Heart left ventricle (tissue), 16 donors: ENCODE data around the gene EIPR1. TPM values are rescaled to one million over a fixed set of nuclear protein-coding genes. Genes with fewer than 3 reads are reported as not detected.

ENCODE experiments used
- ATAC-seq, 4 donors: fragments of 200-7000 bp; cut with Tn5 transposase; one replicate each; pipeline ENCODE4 v1.9.1; 2020 to 2022; ENCODE audit warnings: moderate library complexity in 4 of 4, mild to moderate bottlenecking in 3 of 4, moderate number of reproducible peaks in 1 of 4
- DNase-seq, 5 donors: peaks; one replicate each; pipeline ENCODE4 v3.0.0-alpha.2; 2020
- H3K27ac ChIP-seq, 12 donors: fragments of 200-600 bp; sonication (generic) in 4 of 12; one replicate each; pipeline versions ENCODE4 v1.5.0 to v1.8.0; 2016 to 2022; ENCODE audit warnings: mild to moderate bottlenecking in 2 of 12
- H3K27me3 ChIP-seq, 9 donors: fragments of 200-600 bp; sonication (generic) in 2 of 9; one replicate each; pipeline versions ENCODE4 v1.5.1 to v1.8.0; 2016 to 2022; ENCODE audit warnings: mild to moderate bottlenecking in 3 of 9
- H3K36me3 ChIP-seq, 9 donors: fragments of 200-600 bp; sonication (generic) in 2 of 9; one replicate each; pipeline versions ENCODE4 v1.5.0 to v1.8.0; 2018 to 2022; ENCODE audit warnings: mild to moderate bottlenecking in 2 of 9
- H3K4me1 ChIP-seq, 12 donors: fragments of 200-600 bp; sonication (generic) in 4 of 12; one replicate each; pipeline versions ENCODE4 v1.5.0 to v1.8.0; 2016 to 2022; ENCODE audit warnings: mild to moderate bottlenecking in 3 of 12
- H3K4me3 ChIP-seq, 12 donors: fragments of 200-600 bp; sonication (generic) in 4 of 12; one replicate each; pipeline versions ENCODE4 v1.5.0 to v1.8.0; 2017 to 2022; ENCODE audit warnings: mild to moderate bottlenecking in 9 of 12, moderate library complexity in 4 of 12
- H3K9me3 ChIP-seq, 12 donors: fragments of 200-600 bp; sonication (generic) in 4 of 12; one replicate each; pipeline versions ENCODE4 v1.5.0 to v1.8.0; 2016 to 2022; ENCODE audit warnings: mild to moderate bottlenecking in 1 of 12
- CTCF ChIP-seq, 12 donors: fragments of 200-600 bp; sonication (generic) in 4 of 12; IDR thresholded peaks; one replicate each; pipeline versions ENCODE4 v1.5.0 to v1.8.0; 2018 to 2022; ENCODE audit warnings: antibody characterized with exemption in 12 of 12, mild to moderate bottlenecking in 5 of 12
- POLR2A ChIP-seq, 2 donors: fragments of 450-650 bp; IDR thresholded peaks; one replicate each; pipeline ENCODE4 v1.6.1; 2017; ENCODE audit warnings: antibody characterized with exemption in 2 of 2, mild to moderate bottlenecking in 2 of 2, moderate library complexity in 2 of 2
- WGBS, 4 donors: extraction: QIAGEN DNeasy Blood & Tissue Kit in 2 of 4; methylation state at CpG; one replicate each; pipeline versions ENCODE4 v1.1.5 to v1.1.7; 2013 to 2018; 5-methylcytosine and 5-hydroxymethylcytosine counted together
- intact Hi-C, 10 donors: fragments of 100-400 bp; cut with DNase I; formaldehyde crosslinking; loops; one replicate each; pipeline versions ENCODE4 v1.11.1 to v1.14.2; 2022
- polyA plus RNA-seq, 2 donors: library from polyadenylated mRNA; stranded (reverse); fragments of 200-250 nt; gene quantifications; one replicate each; pipeline ENCODE4 v1.2.3, GENCODE V29; 2013
- total RNA-seq, 9 donors: library from RNA; depleted of rRNA in 2 of 9; stranded (reverse); fragments of >200 nt in 2 of 9; fragmentation: NEBNext Ultra II Directional in 3 of 9; extraction: Animal tissue kit (Norgen Biotek cat#: 25700) in 3 of 9; gene quantifications; one replicate each; pipeline versions ENCODE4 v1.1.0 to v1.2.4, GENCODE V29; 2016 to 2023
- donor health status: ischemic (EF 13 %, LVEDD 7.1; RV severe dilation, severe dysfunction).
- donor health status: healthy with polysubstance abuse.
- donor health status: DM: no; HTN: yes; CAD: no.
- donor health status: DM: no; HTN: no; CAD: no.
- donor health status: ischemic (EF 25% LVEDD 6.9; RV normal size, moderate dysfunction).
- donor health status: ischemic (EF 25% LVEDD 5.7; RV mildly dilated, moderate dysfunction).
- donor health status: healthy.
- donor health status: DM: yes; HTN: yes; CAD: no.
- donor health status: ischemic (EF 35%, LVEDD 5.7; RV mildly dilated, moderate dysfunction).
- donor health status: nonischemic (EF 11% LVEDD 7.7; RV severe dilation, severe dysfunction).
- donor health status: DM: yes; HTN: yes; CAD: no.
- donor health status: PGD.
- donor health status: ischemic (EF 29% LVEDD 5.4; RV normal size, mild dysfunction).
- donor health status: nonischemic (EF 23%, LVEDD 6.1; RV moderate dilation, normal function).

Gene EIPR1
- total and polyA plus RNA-seq, 11 donors, result 7.9 to 26.1 (median 13.3) TPM

- TF ChIP-seq POLR2A (IDR thresholded peaks at IDR 0.05), result no peak
- no peak for TF ChIP-seq CTCF (IDR thresholded peaks at IDR 0.05)
- Histone ChIP-seq H3K4me3 (no peak overlapping the region), H3K36me3 (no peaks in the 10 kb centered on the region), H3K9me3 (no peaks in the 10 kb centered on the region), H3K27ac (no peak overlapping the region), H3K27me3 (no peaks in the 10 kb centered on the region), H3K4me1 (no peaks in the 10 kb centered on the region)
- intact Hi-C loops, result no loop called here
- ATAC-seq (no peak), DNase-seq (no peak)
- WGBS, 4 donors, result 82 to 89% (median 88%) methylated on average over 6 of the region's 6 CpGs
Measured at GRCh38 chr2:3144856-3145255, 232.8 kb downstream of the EIPR1 start.

GRCh38 chr2:3143602-3144001 lies 234.0 kb downstream of the EIPR1 start:
- no peak for DNase-seq
- 72 to 83% (median 78%) methylated on average over 8 of the region's 8 CpGs for WGBS, 4 donors
- Histone ChIP-seq H3K27ac (no peak overlapping the region), H3K4me1 (no peaks in the 10 kb centered on the region), H3K9me3 (no peaks in the 10 kb centered on the region), H3K4me3 (no peak overlapping the region), H3K27me3 (no peaks in the 10 kb centered on the region), H3K36me3 (no peaks in the 10 kb centered on the region)
- TF ChIP-seq POLR2A (IDR thresholded peaks at IDR 0.05) (no peak), CTCF (IDR thresholded peaks at IDR 0.05) (no peak)
- peak in 1 of 4 donors; percentile 15 for ATAC-seq
- intact Hi-C loops, result no loop called here

GRCh38 chr2:3142961-3143571 lies 234.6 kb downstream of the EIPR1 start:
- no peak for DNase-seq
- no peaks in the 10 kb centered on the region for H3K27me3 ChIP-seq
- 85 to 87% (median 87%) methylated on average over 18 of the region's 18 CpGs for WGBS, 4 donors
- ATAC-seq, result no peak
- no peak overlapping the region for H3K4me3 ChIP-seq
- H3K9me3 ChIP-seq, result no peaks in the 10 kb centered on the region
- no peaks in the 10 kb centered on the region for H3K4me1 ChIP-seq
- no peaks in the 10 kb centered on the region for H3K36me3 ChIP-seq
- TF ChIP-seq CTCF (IDR thresholded peaks at IDR 0.05) (no peak), POLR2A (IDR thresholded peaks at IDR 0.05) (no peak)
- intact Hi-C loops, result no loop called here
- no peak overlapping the region for H3K27ac ChIP-seq

GRCh38 chr2:3142210-3142609 lies 235.4 kb downstream of the EIPR1 start:
- no peak for DNase-seq
- TF ChIP-seq CTCF (IDR thresholded peaks at IDR 0.05) (no peak), POLR2A (IDR thresholded peaks at IDR 0.05) (no peak)
- intact Hi-C loops, result no loop called here

More at GRCh38 chr2:3142210-3142609, 235.4 kb downstream of the EIPR1 start:
- H3K27ac ChIP-seq, result no peak overlapping the region
- H3K9me3 ChIP-seq, result no peaks in the 10 kb centered on the region
- H3K27me3 ChIP-seq, result no peaks in the 10 kb centered on the region
- no peak for ATAC-seq
- 85 to 92% (median 88%) methylated on average over 5 to 8 of the region's 8 CpGs for WGBS, 4 donors
- no peak overlapping the region for H3K4me3 ChIP-seq
- H3K4me1 ChIP-seq, result no peaks in the 10 kb centered on the region
- H3K36me3 ChIP-seq, result no peaks in the 10 kb centered on the region
